ENCODE results near the gene TPRX1. TPM values are rescaled to one million over a fixed set of nuclear protein-coding genes. Genes with fewer than 3 reads are reported as not detected.
"Not testable (repeated sequence)": the region's sequence is repeated elsewhere in the genome, so short reads cannot be mapped to it uniquely, and the experiment has no call there.

TPRX1 gene
- total RNA-seq, 1 donor from 2014 or later = not detected

DNA sequence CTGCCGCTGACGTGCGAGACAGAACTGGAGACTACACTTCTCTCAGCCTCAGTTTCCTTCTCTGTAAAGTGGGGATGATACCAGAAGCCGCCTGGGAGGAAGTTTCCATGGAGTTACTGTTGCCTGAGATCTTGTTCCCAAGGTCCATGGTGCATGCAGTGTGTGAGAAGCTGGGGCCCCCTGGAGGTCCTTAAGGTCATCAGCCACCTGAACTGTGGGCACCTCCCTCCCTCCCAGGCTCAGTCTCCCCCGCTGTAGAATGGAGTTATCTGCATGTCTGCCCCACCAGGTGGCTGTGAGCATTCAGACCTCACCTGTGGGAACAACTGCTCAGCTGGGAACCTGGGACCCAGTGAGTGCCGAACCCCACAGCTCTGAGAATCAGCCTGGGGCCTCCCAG is 20.0 kb upstream of the TPRX1 start:
- intact Hi-C loops (cut with micrococcal nuclease) = no loop called here
- H3K4me3 ChIP-seq = no peak overlapping the region
- H3K27me3 ChIP-seq (ENCODE audit: low read depth) = peaks cover 77% of the 10 kb centered on the region
- H3K27ac ChIP-seq (replicated peaks) = no peak overlapping the region
- no peaks in the 10 kb centered on the region for H3K36me3 ChIP-seq
- no peak for DNase-seq
- no peaks in the 10 kb centered on the region for H3K4me1 ChIP-seq
- TF ChIP-seq, protein P1, sequence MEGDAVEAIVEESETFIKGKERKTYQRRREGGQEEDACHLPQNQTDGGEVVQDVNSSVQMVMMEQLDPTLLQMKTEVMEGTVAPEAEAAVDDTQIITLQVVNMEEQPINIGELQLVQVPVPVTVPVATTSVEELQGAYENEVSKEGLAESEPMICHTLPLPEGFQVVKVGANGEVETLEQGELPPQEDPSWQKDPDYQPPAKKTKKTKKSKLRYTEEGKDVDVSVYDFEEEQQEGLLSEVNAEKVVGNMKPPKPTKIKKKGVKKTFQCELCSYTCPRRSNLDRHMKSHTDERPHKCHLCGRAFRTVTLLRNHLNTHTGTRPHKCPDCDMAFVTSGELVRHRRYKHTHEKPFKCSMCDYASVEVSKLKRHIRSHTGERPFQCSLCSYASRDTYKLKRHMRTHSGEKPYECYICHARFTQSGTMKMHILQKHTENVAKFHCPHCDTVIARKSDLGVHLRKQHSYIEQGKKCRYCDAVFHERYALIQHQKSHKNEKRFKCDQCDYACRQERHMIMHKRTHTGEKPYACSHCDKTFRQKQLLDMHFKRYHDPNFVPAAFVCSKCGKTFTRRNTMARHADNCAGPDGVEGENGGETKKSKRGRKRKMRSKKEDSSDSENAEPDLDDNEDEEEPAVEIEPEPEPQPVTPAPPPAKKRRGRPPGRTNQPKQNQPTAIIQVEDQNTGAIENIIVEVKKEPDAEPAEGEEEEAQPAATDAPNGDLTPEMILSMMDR (IDR thresholded peaks at IDR 0.05; ENCODE audit: borderline replicate concordance) = no peak
- peaks cover 8% of the 10 kb centered on the region for H3K9me3 ChIP-seq (replicated peaks)

DNA sequence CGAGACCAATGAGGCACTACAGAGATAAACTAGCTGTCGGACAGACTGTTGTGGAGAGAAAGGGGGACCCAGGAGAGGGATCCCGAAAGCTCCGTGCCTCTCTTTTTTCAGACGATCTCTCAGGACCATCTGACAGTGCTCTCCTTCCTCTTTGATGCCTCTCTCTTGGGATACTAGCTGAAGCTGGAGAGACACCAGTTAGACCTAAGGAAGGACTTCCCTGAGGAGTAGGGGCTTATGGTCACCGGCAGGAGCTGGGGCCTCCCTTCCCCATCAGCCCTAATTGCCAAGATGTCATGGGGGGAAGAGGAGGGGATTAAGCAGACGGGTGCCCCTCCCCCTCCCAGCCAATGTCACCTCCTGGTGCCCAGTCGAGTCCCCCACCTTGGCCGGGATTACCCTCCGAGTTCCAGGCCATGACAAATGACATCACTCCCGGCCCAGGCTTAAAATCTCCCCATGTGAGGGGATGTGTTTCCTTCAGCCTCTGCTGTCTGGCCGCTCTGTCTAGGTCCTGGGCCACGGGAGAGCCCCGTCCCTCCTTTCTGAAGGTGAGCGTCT is 17.2 kb upstream of the TPRX1 start, which contains the start of gene CRX:
Gene CRX (plus strand): TSS at position 478 of the 561 bp plus-strand sequence. CDS start 12,507 bp downstream, outside the sequence.
- Histone ChIP-seq H3K4me1 (no peaks in the 10 kb centered on the region), H3K4me3 (no peak within 1 kb of the TSS), H3K27ac (replicated peaks) (no peak within 1 kb of the TSS), H3K27me3 (ENCODE audit: low read depth) (peaks cover 90% of the 10 kb centered on the region), H3K9me3 (replicated peaks) (peaks cover 1% of the 10 kb centered on the region), H3K36me3 (no peaks in the 10 kb centered on the region)
- DNase-seq = no peak
- TF ChIP-seq, protein P1 (IDR thresholded peaks at IDR 0.05; ENCODE audit: borderline replicate concordance) = no peak
- intact Hi-C loops (cut with micrococcal nuclease) = no loop called here

DNA sequence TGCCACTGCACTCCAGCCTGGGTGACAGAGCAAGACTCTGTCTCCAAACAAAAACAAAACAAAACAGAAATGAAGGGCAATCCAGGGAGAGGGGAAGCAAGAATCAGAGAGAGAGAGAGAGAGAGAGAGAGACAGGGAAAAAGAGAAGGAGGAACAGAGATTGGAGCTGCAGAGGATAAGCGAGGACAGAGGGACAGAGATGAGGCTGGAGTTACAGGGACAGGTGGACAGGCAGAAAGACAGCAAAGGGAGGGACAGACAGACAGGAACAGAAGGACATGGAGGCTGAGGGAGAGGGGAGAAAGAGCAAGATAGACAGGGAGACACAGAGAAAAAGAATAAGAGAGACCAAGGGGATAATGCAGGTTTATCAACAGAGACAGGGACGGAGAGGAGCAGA is 16.1 kb upstream of the TPRX1 start:
- intact Hi-C loops (cut with micrococcal nuclease) = no loop called here
- Histone ChIP-seq H3K36me3 (no peaks in the 10 kb centered on the region), H3K4me1 (no peaks in the 10 kb centered on the region), H3K4me3 (no peak overlapping the region), H3K27ac (replicated peaks) (no peak overlapping the region), H3K9me3 (replicated peaks) (no peaks in the 10 kb centered on the region), H3K27me3 (ENCODE audit: low read depth) (peaks cover 90% of the 10 kb centered on the region)
- no peak for DNase-seq
- TF ChIP-seq, protein P1 (IDR thresholded peaks at IDR 0.05; ENCODE audit: borderline replicate concordance) = no peak

DNA sequence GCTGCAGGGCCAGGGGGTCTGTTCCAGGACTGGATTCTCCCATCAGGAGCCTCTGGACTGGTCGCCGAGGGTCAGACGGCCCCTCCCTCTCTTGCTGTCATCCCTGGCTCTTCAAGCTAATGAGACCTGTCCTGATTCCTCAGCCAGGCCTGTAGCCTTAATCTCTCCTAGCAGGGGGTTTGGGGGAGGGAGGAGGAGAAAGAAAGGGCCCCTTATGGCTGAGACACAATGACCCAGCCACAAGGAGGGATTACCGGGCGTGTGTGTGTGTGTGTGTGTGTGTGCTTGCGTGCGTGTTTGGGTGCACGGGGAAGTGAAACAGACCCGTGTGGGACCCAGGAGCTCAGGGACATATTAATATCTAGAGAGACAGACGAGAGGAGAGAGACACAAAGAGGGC is 15.5 kb upstream of the TPRX1 start:
- no peak for DNase-seq
- no peaks in the 10 kb centered on the region for H3K9me3 ChIP-seq (replicated peaks)
- H3K36me3 ChIP-seq = no peaks in the 10 kb centered on the region
- no peaks in the 10 kb centered on the region for H3K4me1 ChIP-seq
- intact Hi-C loops (cut with micrococcal nuclease) = no loop called here
- H3K27ac ChIP-seq (replicated peaks) = no peak overlapping the region
- TF ChIP-seq, protein P1 (IDR thresholded peaks at IDR 0.05; ENCODE audit: borderline replicate concordance) = no peak
- no peak overlapping the region for H3K4me3 ChIP-seq
- H3K27me3 ChIP-seq (ENCODE audit: low read depth) = peaks cover 88% of the 10 kb centered on the region

DNA sequence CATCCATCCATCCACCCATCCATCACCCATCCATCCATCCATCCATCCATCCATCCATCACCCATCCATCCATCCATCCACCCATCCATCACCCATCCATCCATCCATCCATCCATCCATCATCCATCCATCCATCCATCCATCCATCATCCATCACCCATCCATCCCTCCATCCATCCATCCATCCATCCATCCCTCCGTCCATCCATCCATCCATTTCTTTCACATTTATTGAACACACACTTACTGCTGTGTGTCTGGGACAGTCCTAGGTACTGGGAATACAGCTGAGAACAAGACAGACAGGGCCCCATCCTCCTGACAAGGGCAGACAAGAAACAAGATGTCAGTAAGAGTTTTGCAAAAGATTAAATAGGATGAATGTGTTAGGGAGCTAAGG is 13.9 kb upstream of the TPRX1 start:
- H3K27me3 ChIP-seq (ENCODE audit: low read depth) = peaks cover 77% of the 10 kb centered on the region
- H3K36me3 ChIP-seq; H3K9me3 ChIP-seq (replicated peaks); H3K4me1 ChIP-seq; H3K4me3 ChIP-seq; DNase-seq; intact Hi-C loops (cut with micrococcal nuclease); H3K27ac ChIP-seq (replicated peaks): not testable (repeated sequence)

DNA sequence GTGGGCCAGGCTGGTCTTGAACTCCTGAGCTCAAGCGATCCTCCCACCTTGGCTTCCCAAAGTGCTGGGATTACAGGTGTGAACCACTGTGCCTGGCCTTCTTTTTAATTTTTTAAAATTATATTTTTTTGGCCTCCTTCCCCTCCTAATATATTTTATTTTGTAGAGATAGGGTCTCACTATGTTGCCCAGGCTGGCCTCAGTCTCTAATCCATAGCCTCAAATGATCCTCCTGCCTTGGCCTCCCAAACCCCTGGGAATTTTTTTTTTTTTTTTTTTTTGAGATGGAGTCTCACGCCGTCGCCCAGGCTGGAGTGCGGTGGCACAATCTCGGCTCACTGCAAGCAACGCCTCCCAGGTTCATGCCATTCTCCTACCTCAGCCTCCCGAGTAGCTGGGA is 11.9 kb upstream of the TPRX1 start:
- H3K4me1 ChIP-seq; intact Hi-C loops (cut with micrococcal nuclease); H3K27ac ChIP-seq (replicated peaks); H3K4me3 ChIP-seq; DNase-seq; H3K9me3 ChIP-seq (replicated peaks); H3K36me3 ChIP-seq: not testable (repeated sequence)
- peaks cover 57% of the 10 kb centered on the region for H3K27me3 ChIP-seq (ENCODE audit: low read depth)

All from left ventricle myocardium inferior (tissue), 1 donor.